B cell (primary cell): Measurements from ENCODE around the gene FCN2. TPM values are rescaled to one million over a fixed set of nuclear protein-coding genes. Genes with fewer than 3 reads are reported as not detected.

Experiments used
- ATAC-seq: fragments of 200-7000 bp; cut with Tn5 transposase; one replicate; pipeline ENCODE4 v1.10.0; 2021; ENCODE audit warnings: low read depth, mild to moderate bottlenecking, moderate number of reproducible peaks, moderate library complexity
- CTCF ChIA-PET: fragments of 350-600 bp; sonication (Branson Sonifier 250); formaldehyde crosslinking; loops from one replicate; lab custom pipeline; 2021; ENCODE audit warnings: antibody characterized with exemption, inconsistent platforms; lab: Charles Lee
- POLR2A ChIA-PET: fragments of 350-600 bp; sonication (Branson Sonifier 250); formaldehyde crosslinking; loops from one replicate; lab custom pipeline; 2021; ENCODE audit warnings: antibody characterized with exemption; lab: Charles Lee
- DNase-seq: peaks from one replicate; pipeline ENCODE4 v3.0.0; 2013
- H2AFZ ChIP-seq: 2 replicates; pipeline ENCODE4 v1.6.1; 2012; ENCODE audit warnings: mild to moderate bottlenecking, low read depth, low read length; ENCODE audit not compliant: insufficient read depth, poor library complexity, severe bottlenecking
- H3K27ac ChIP-seq, 2 donors: 1 replicate in 1 of 2; 2 replicates in 1 of 2; pipeline ENCODE4 v1.5.1; 2012 to 2013; ENCODE audit warnings: low read length in 2 of 2, mild to moderate bottlenecking in 2 of 2, moderate library complexity in 1 of 2
- H3K27me3 ChIP-seq, 4 experiments: fragments of 200-600 bp in 1 of 4; sonication (generic) in 1 of 4; replicated peaks in 1 of 4; 1 replicate in 2 of 4; 2 replicates in 2 of 4; pipeline versions ENCODE4 v1.6.1 to v1.7.0; 2013 to 2016; ENCODE audit warnings: low read length in 3 of 4, mild to moderate bottlenecking in 2 of 4, mixed read lengths in 1 of 4, moderate library complexity in 1 of 4; ENCODE audit not compliant: insufficient read depth in 4 of 4, control insufficient read depth in 3 of 4; ENCODE audit errors: control extremely low read depth in 1 of 4
- H3K36me3 ChIP-seq, 2 experiments: replicated peaks in 1 of 2; 1 replicate in 1 of 2; 2 replicates in 1 of 2; pipeline versions ENCODE4 v1.6.1 to v1.7.1; 2013; ENCODE audit warnings: low read length in 1 of 2; ENCODE audit not compliant: insufficient read depth in 2 of 2, control insufficient read depth in 1 of 2; ENCODE audit errors: control extremely low read depth in 1 of 2, extremely low read depth in 1 of 2
- H3K4me1 ChIP-seq, 2 donors: fragments of 200-600 bp in 1 of 2; sonication (generic) in 1 of 2; 1 replicate in 1 of 2; 2 replicates in 1 of 2; pipeline versions ENCODE4 v1.5.1 to v1.6.1; 2013 to 2017; ENCODE audit warnings: low read length in 2 of 2; ENCODE audit not compliant: control insufficient read depth in 2 of 2, insufficient read depth in 2 of 2
- H3K4me2 ChIP-seq: replicated peaks from 2 replicates; pipeline ENCODE3; 2012; ENCODE audit warnings: mild to moderate bottlenecking, low read depth, low read length; ENCODE audit not compliant: poor library complexity, severe bottlenecking
- H3K4me3 ChIP-seq, 5 experiments: fragments of 200-600 bp in 1 of 5; sonication (generic) in 1 of 5; 1 replicate in 3 of 5; 2 replicates in 2 of 5; pipeline versions ENCODE4 v1.5.1 to v1.7.0; 2011 to 2016; ENCODE audit warnings: low read length in 4 of 5, mild to moderate bottlenecking in 4 of 5, low read depth in 2 of 5, control low read depth in 1 of 5, moderate library complexity in 1 of 5; ENCODE audit not compliant: insufficient read depth in 1 of 5; ENCODE audit errors: control extremely low read depth in 1 of 5, extremely low read depth in 1 of 5
- H3K79me2 ChIP-seq: fragments of 200-600 bp; sonication (generic); one replicate; pipeline ENCODE4 v1.6.0; 2016; ENCODE audit warnings: low read length; ENCODE audit not compliant: control insufficient read depth, insufficient read depth
- H3K9ac ChIP-seq: fragments of 200-600 bp; sonication (generic); 2 replicates; pipeline ENCODE4 v1.6.1; 2017; ENCODE audit warnings: mild to moderate bottlenecking, low read length, moderate library complexity
- H3K9me3 ChIP-seq, 3 donors: one replicate each; pipeline versions ENCODE4 v1.6.1 to v1.7.1; 2013; ENCODE audit warnings: low read length in 2 of 3; ENCODE audit not compliant: control insufficient read depth in 2 of 3, insufficient read depth in 1 of 3; ENCODE audit errors: control extremely low read depth in 1 of 3
- H4K20me1 ChIP-seq: 2 replicates; pipeline ENCODE4 v1.6.0; 2012; ENCODE audit warnings: mild to moderate bottlenecking, low read length; ENCODE audit not compliant: insufficient read depth, control insufficient read depth, poor library complexity, severe bottlenecking
- H3K27ac Mint-ChIP-seq: one replicate; pipeline ENCODE4 v1.8.0; 2021; ENCODE audit warnings: mixed read lengths
- H3K27me3 Mint-ChIP-seq: one replicate; pipeline ENCODE4 v1.8.0; 2021; ENCODE audit warnings: mixed read lengths
- H3K4me1 Mint-ChIP-seq: one replicate; pipeline ENCODE4 v1.8.0; 2021; ENCODE audit warnings: mixed read lengths
- H3K4me3 Mint-ChIP-seq: one replicate; pipeline ENCODE4 v1.8.0; 2021; ENCODE audit warnings: mixed read lengths
- H3K9me3 Mint-ChIP-seq: one replicate; pipeline ENCODE4 v1.8.0; 2022; ENCODE audit warnings: mixed read lengths; ENCODE audit not compliant: insufficient read depth
- EZH2 ChIP-seq: IDR thresholded peaks from 2 replicates; pipeline ENCODE4 v1.6.1; 2012; ENCODE audit warnings: borderline replicate concordance, low read depth, mild to moderate bottlenecking, moderate library complexity, low read length; ENCODE audit not compliant: insufficient read depth, poor library complexity, severe bottlenecking
- WGBS: methylation state at CpG from one replicate; pipeline ENCODE4 v1.1.5; 2013; ENCODE audit warnings: missing lambda C conversion rate; ENCODE audit not compliant: insufficient coverage; 5-methylcytosine and 5-hydroxymethylcytosine counted together
- intact Hi-C: fragments of 100-400 bp; cut with micrococcal nuclease; formaldehyde crosslinking; loops from one replicate; pipeline ENCODE4 v1.10.0; 2022
- polyA plus RNA-seq: library from polyadenylated mRNA; depleted of rRNA; stranded (reverse); fragments of >200 nt; gene quantifications from 2 replicates; pipeline ENCODE4 v1.2.3, GENCODE V29; 2012
- total RNA-seq, 2 donors: library from RNA; stranded (reverse); fragments of 120-200 nt in 1 of 2; gene quantifications; 1 replicate in 1 of 2; 2 replicates in 1 of 2; pipeline versions ENCODE4 v1.2.3 to v1.2.4, GENCODE V29; 2013 to 2022
- TF ChIP-seq, protein P1 (sequence below): fragments of 200-600 bp; IDR thresholded peaks from one replicate; pipeline ENCODE4 v1.8.0; 2022; ENCODE audit warnings: antibody characterized with exemption, mild to moderate bottlenecking

Gene FCN2
- total and polyA plus RNA-seq, 2 donors (not counting 1 experiment from before 2014, with no cell fraction given): not detected

DNA sequence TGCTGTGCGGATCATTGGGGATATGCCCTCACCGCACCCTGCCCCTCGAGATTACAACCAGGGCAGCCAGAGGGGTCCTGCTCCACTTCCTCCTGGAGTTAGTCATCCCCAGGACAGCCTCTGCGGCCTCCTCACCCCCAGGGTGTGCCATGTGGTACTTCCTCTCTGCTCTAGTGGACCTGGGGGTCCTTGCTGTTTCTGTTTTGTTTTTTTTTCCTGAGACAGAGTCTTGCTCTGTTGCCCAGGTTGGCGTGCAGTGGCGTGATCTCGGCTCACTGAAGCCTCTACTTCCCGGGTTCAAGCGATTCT, 42.3 kb downstream of the FCN2 start:
- Mint-ChIP-seq H3K27me3 (peaks cover 28% of the 10 kb centered on the region), H3K4me3 (no peak overlapping the region), H3K27ac (no peak overlapping the region), H3K4me1 (peaks cover under 1% of the 10 kb centered on the region), H3K9me3 (peaks cover 7% of the 10 kb centered on the region)
- no peak for ATAC-seq
- Histone ChIP-seq H3K79me2 (no peaks in the 10 kb centered on the region), H3K4me3 (no peak overlapping the region), H3K27me3 (peaks cover 0 to 10% (median 0%) of the 10 kb centered on the region in 4 experiments), H3K9me3 (peaks cover 1 to 18% (median 17%) of the 10 kb centered on the region in 3 donors), H3K4me1 (no peaks in the 10 kb centered on the region), H2AFZ (no peak overlapping the region), H3K27ac (no peak overlapping the region), H4K20me1 (no peaks in the 10 kb centered on the region), H3K36me3 (no peaks in the 10 kb centered on the region), H3K9ac (no peak overlapping the region), H3K4me2 (no peak overlapping the region)
- DNase-seq: no peak
- CTCF ChIA-PET: no interaction called here
- POLR2A ChIA-PET: no interaction called here
- intact Hi-C loops: no loop called here
- 77% methylated on average over 9 of the region's 9 CpGs for WGBS
- TF ChIP-seq, protein P1, sequence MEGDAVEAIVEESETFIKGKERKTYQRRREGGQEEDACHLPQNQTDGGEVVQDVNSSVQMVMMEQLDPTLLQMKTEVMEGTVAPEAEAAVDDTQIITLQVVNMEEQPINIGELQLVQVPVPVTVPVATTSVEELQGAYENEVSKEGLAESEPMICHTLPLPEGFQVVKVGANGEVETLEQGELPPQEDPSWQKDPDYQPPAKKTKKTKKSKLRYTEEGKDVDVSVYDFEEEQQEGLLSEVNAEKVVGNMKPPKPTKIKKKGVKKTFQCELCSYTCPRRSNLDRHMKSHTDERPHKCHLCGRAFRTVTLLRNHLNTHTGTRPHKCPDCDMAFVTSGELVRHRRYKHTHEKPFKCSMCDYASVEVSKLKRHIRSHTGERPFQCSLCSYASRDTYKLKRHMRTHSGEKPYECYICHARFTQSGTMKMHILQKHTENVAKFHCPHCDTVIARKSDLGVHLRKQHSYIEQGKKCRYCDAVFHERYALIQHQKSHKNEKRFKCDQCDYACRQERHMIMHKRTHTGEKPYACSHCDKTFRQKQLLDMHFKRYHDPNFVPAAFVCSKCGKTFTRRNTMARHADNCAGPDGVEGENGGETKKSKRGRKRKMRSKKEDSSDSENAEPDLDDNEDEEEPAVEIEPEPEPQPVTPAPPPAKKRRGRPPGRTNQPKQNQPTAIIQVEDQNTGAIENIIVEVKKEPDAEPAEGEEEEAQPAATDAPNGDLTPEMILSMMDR: no peak
- TF ChIP-seq EZH2: no peak

DNA sequence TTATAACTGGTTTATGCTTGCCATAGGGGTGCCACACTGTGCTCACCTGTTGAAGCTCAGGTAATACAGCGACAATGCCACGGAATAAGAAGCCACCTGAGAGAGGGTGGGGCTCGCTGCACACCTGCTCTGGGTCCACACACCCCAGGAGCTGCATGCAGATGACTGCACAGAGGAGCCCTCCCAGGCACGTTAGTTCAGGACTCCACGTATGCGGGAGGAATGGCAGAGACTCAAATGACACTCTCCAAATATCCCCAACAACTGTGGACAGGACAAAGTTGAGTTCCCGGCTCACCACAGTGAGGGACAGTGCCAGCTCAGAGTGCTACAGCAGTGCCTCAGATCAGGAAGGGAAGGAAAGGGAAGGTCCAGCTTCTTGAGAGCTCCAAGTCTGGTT, 42.9 kb downstream of the FCN2 start:
- no peak overlapping the region for H3K27ac ChIP-seq
- H2AFZ ChIP-seq: no peak overlapping the region
- H3K9me3 ChIP-seq: peaks cover 1 to 18% (median 15%) of the 10 kb centered on the region in 3 donors
- H3K9me3 Mint-ChIP-seq: peaks cover 6% of the 10 kb centered on the region
- POLR2A ChIA-PET: no interaction called here
- H3K4me1 Mint-ChIP-seq: peaks cover 4% of the 10 kb centered on the region
- no peak overlapping the region for H3K4me3 Mint-ChIP-seq
- H3K27me3 Mint-ChIP-seq: peaks cover 30% of the 10 kb centered on the region
- intact Hi-C loops: no loop called here
- peaks cover 4% of the 10 kb centered on the region in 2 donors for H3K4me1 ChIP-seq
- H3K4me2 ChIP-seq: no peak overlapping the region
- no peak overlapping the region for H3K4me3 ChIP-seq
- H3K9ac ChIP-seq: no peak overlapping the region
- no peak overlapping the region for H3K27ac Mint-ChIP-seq
- WGBS: 95% methylated on average over 6 of the region's 7 CpGs
- CTCF ChIA-PET: no interaction called here
- ATAC-seq: no peak
- H3K36me3 ChIP-seq: no peaks in the 10 kb centered on the region
- TF ChIP-seq, protein P1: no peak
- no peak for TF ChIP-seq EZH2
- H3K27me3 ChIP-seq: peaks cover 0 to 10% (median under 1%) of the 10 kb centered on the region in 4 experiments
- no peak for DNase-seq
- H3K79me2 ChIP-seq: no peaks in the 10 kb centered on the region
- no peaks in the 10 kb centered on the region for H4K20me1 ChIP-seq
